SK-N-MC (cell line): ENCODE data around the gene PLSCR3.

Experiments
- EZH2 ChIP-seq: fragments of 200-600 bp; sonication (generic); IDR thresholded peaks from one replicate; pipeline ENCODE4 v1.6.1; 2017; ENCODE audit warnings: antibody characterized with exemption
- POLR2AphosphoS5 ChIP-seq: IDR thresholded peaks from 2 replicates; pipeline ENCODE4 v1.6.1; 2012; ENCODE audit warnings: mild to moderate bottlenecking, low read depth, low read length, borderline replicate concordance

DNA sequence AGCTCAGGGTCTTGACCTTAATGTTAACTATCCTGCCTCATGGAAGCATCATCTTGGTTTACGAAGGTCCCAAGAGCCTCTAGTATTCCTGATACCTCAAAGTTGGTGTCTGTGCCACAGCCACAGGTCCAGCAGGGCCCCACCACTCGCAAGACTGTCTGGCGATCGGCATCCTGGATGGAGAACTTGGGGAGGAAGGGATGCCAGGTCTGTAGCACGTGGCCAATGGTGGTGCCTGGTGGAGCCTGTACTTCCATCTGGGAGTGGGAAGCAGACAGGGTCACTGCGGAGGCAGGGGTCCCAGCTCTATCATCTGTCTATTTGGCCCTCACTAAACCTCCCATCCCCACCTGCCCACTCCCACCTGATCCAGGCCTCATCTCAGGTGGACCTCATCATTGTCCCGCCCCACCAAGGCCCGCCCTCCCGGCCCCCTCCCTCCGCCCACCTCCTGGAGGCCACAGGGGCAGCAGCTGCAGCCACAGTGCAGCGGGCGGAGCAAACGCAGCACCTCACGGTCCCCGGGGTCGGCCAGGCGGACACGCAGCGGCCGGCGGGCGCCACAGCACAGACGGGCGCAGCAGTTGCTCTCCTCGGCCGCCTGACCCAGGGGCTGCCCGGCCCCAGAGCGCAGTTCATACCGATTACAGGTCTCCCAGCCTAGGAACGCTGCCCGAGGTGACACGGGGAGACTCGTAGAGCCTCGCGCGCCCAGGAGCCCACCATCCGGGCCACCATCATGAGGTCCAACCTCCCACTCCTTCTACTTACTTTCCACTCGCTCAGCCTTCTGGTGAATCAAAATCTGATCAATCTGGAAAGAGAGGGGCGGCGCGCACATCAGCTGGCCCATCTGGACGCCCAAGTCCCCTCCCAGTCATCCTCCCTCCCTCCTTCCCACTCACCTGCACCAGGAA is 1.4 kb downstream of the PLSCR3 start:
- no peak for TF ChIP-seq POLR2AphosphoS5
- no peak for TF ChIP-seq EZH2
